ENCODE results near the gene GLRX. TPM values are rescaled to one million over a fixed set of nuclear protein-coding genes. Genes with fewer than 3 reads are reported as not detected.

Gene GLRX
- total and polyA plus RNA-seq, 2 donors (not counting 1 experiment from before 2014, with no cell fraction given), result 91.8 to 429 TPM

GRCh38 chr5:95806687-95807086, 15.8 kb downstream of the GLRX start:
- H3K36me3 ChIP-seq (ENCODE audit: control insufficient read depth, insufficient read depth, low read length), result no peaks in the 10 kb centered on the region
- no peak for DNase-seq (ENCODE audit: low read depth in 2 of 2)
- no peaks in the 10 kb centered on the region for H4K20me1 ChIP-seq (ENCODE audit: control insufficient read depth, extremely low read depth, insufficient read depth, low read length)
- H3K4me2 ChIP-seq (ENCODE audit: extremely low read depth, insufficient read depth, low read length), result no peak overlapping the region
- H3K27ac ChIP-seq (ENCODE audit: insufficient read depth, low read length), result no peak overlapping the region
- H3K27me3 ChIP-seq (ENCODE audit: control insufficient read depth, insufficient read depth, low read length), result no peaks in the 10 kb centered on the region
- no peak overlapping the region for H2AFZ ChIP-seq (ENCODE audit: low read length)
- TF ChIP-seq CTCF (conservative IDR thresholded peaks at IDR 0.05 in 1 of 2, IDR thresholded peaks at IDR 0.05 in 1 of 2; ENCODE audit: low read depth in 1 of 2, low read length in 2 of 2) (no peak), EZH2 (IDR thresholded peaks at IDR 0.05; ENCODE audit: low read length, missing control alignments) (no peak)
- peaks cover 24% of the 10 kb centered on the region for H3K4me1 ChIP-seq (ENCODE audit: control insufficient read depth, extremely low read depth, insufficient read depth, low read length)
- H3K79me2 ChIP-seq (ENCODE audit: control insufficient read depth, insufficient read depth, low read length), result no peaks in the 10 kb centered on the region
- no peaks in the 10 kb centered on the region for H3K9me3 ChIP-seq (ENCODE audit: control insufficient read depth, insufficient read depth, low read depth, low read length)
- no peak overlapping the region for H3K4me3 ChIP-seq (replicated peaks in 1 of 4; ENCODE audit: control extremely low read depth in 1 of 4, insufficient read depth in 1 of 4, low read depth in 3 of 4, low read length in 4 of 4)
- H3K9ac ChIP-seq (ENCODE audit: insufficient read depth, low read length), result no peak overlapping the region

GRCh38 chr5:95804736-95805539, 17.6 kb downstream of the GLRX start:
- no peak overlapping the region for H2AFZ ChIP-seq (ENCODE audit: low read length)
- peaks cover 12% of the 10 kb centered on the region for H3K4me1 ChIP-seq (ENCODE audit: control insufficient read depth, extremely low read depth, insufficient read depth, low read length)
- no peak overlapping the region for H3K4me2 ChIP-seq (ENCODE audit: extremely low read depth, insufficient read depth, low read length)
- no peaks in the 10 kb centered on the region for H3K79me2 ChIP-seq (ENCODE audit: control insufficient read depth, insufficient read depth, low read length)
- TF ChIP-seq CTCF (conservative IDR thresholded peaks at IDR 0.05 in 1 of 2, IDR thresholded peaks at IDR 0.05 in 1 of 2; ENCODE audit: low read depth in 1 of 2, low read length in 2 of 2) (no peak), EZH2 (IDR thresholded peaks at IDR 0.05; ENCODE audit: low read length, missing control alignments) (no peak)
- H3K9me3 ChIP-seq (ENCODE audit: control insufficient read depth, insufficient read depth, low read depth, low read length), result no peaks in the 10 kb centered on the region
- no peak overlapping the region for H3K9ac ChIP-seq (ENCODE audit: insufficient read depth, low read length)
- H3K27ac ChIP-seq (ENCODE audit: insufficient read depth, low read length), result no peak overlapping the region
- H3K4me3 ChIP-seq (replicated peaks in 1 of 4; ENCODE audit: control extremely low read depth in 1 of 4, insufficient read depth in 1 of 4, low read depth in 3 of 4, low read length in 4 of 4), result no peak overlapping the region
- no peak for DNase-seq (ENCODE audit: low read depth in 2 of 2)
- H3K36me3 ChIP-seq (ENCODE audit: control insufficient read depth, insufficient read depth, low read length), result no peaks in the 10 kb centered on the region
- H3K27me3 ChIP-seq (ENCODE audit: control insufficient read depth, insufficient read depth, low read length), result no peaks in the 10 kb centered on the region
- no peaks in the 10 kb centered on the region for H4K20me1 ChIP-seq (ENCODE audit: control insufficient read depth, extremely low read depth, insufficient read depth, low read length)

DNA sequence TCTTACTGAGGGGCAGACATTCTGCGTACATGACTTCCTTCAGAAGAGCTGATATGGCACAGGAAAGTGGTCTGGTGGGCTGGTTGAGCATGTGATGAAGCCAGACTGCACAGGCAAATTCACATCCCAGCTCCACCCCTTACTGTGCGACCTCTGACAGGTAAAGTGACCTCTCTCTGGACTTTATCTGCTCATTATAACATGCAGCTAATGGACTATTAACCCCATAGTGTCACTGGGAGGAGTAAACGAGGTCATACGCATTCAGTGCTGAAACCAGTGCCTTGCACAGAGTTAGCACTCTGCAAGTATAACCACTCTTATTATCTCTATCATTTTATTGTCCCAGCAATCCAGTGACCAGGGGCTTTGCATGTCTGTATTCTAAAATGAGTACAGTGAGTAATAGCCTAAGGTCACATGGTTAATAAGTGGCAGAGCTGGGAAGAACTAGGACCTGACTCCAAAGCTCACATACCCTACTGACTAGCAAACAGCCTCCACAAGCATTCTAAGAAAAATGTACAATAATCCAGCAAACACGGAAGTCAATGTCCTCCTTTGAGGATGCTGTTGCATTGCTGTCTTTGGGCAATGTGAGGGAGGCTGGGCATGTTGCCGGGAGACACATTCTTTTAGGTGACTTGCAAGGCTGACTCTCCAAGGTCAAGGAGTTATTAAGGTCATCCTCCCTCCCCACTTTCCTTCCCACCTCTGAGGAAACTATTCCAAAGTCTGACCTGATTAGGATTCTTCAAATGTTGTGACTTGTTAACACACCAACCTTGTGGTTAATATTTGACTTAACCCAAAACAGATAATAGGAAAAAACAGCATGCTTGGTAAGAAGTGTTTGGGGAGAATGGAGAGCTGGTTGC, 19.0 kb downstream of the GLRX start:
- Histone ChIP-seq H3K4me2 (ENCODE audit: extremely low read depth, insufficient read depth, low read length) (no peak overlapping the region), H3K27me3 (ENCODE audit: control insufficient read depth, insufficient read depth, low read length) (no peaks in the 10 kb centered on the region), H3K9me3 (ENCODE audit: control insufficient read depth, insufficient read depth, low read depth, low read length) (no peaks in the 10 kb centered on the region), H3K79me2 (ENCODE audit: control insufficient read depth, insufficient read depth, low read length) (no peaks in the 10 kb centered on the region), H2AFZ (ENCODE audit: low read length) (no peak overlapping the region), H3K4me1 (ENCODE audit: control insufficient read depth, extremely low read depth, insufficient read depth, low read length) (no peaks in the 10 kb centered on the region), H3K4me3 (replicated peaks in 1 of 4; ENCODE audit: control extremely low read depth in 1 of 4, insufficient read depth in 1 of 4, low read depth in 3 of 4, low read length in 4 of 4) (no peak overlapping the region), H4K20me1 (ENCODE audit: control insufficient read depth, extremely low read depth, insufficient read depth, low read length) (no peaks in the 10 kb centered on the region), H3K36me3 (ENCODE audit: control insufficient read depth, insufficient read depth, low read length) (no peaks in the 10 kb centered on the region), H3K27ac (ENCODE audit: insufficient read depth, low read length) (no peak overlapping the region), H3K9ac (ENCODE audit: insufficient read depth, low read length) (no peak overlapping the region)
- no peak for DNase-seq (ENCODE audit: low read depth in 2 of 2)
- TF ChIP-seq CTCF (conservative IDR thresholded peaks at IDR 0.05 in 1 of 2, IDR thresholded peaks at IDR 0.05 in 1 of 2; ENCODE audit: low read depth in 1 of 2, low read length in 2 of 2) (no peak), EZH2 (IDR thresholded peaks at IDR 0.05; ENCODE audit: low read length, missing control alignments) (no peak)
